PC-9 (cell line): ENCODE measurements around the gene TOR1B.

ENCODE experiments used
- EZH2 ChIP-seq: fragments of 200-600 bp; sonication (generic); IDR thresholded peaks from 2 replicates; pipeline ENCODE4 v1.8.0; 2017; ENCODE audit warnings: antibody characterized with exemption, low read depth
- TF ChIP-seq, protein P1 (sequence below): fragments of 200-600 bp; sonication (generic); conservative IDR thresholded peaks from 2 replicates; pipeline ENCODE4 v1.6.1; 2017; ENCODE audit warnings: mixed run types, antibody characterized with exemption, mild to moderate bottlenecking, moderate library complexity

DNA sequence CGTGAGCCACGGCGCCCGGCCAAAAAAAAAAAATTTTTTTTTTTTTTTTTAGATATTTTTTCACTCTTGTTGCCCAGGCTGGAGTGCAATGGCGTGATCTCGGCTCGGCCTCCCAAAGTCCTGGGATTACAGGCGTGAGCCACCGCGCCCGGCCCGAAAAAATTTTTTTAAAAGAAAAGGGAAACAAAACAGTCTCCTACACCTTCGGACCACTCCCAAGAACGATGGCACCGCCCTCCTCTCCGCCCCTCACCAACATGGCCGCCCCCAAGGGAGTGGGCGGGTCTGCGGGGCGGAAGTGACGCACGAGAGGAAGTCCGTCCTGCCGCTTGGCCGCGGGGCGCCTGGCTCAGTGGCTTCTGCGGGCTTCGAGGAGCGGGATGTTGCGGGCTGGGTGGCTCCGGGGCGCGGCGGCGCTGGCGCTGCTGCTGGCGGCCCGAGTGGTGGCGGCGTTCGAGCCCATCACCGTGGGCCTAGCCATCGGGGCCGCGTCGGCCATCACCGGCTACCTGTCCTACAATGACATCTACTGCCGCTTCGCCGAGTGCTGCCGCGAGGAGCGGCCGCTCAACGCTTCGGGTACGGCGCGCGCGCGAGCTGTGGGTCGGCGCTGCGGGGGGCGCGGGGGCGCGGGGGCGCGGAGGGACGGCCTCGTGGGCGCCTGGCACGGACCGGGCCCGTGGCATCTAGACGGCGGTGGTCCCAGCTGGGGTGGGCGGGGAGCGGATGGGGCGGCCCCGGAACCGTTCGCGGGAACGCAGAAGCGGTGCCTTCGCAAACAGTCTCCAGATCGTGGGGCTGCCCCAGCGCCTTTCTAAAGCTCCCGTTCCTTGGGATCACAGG, at the start of gene TOR1B:
- TF ChIP-seq, protein P1, sequence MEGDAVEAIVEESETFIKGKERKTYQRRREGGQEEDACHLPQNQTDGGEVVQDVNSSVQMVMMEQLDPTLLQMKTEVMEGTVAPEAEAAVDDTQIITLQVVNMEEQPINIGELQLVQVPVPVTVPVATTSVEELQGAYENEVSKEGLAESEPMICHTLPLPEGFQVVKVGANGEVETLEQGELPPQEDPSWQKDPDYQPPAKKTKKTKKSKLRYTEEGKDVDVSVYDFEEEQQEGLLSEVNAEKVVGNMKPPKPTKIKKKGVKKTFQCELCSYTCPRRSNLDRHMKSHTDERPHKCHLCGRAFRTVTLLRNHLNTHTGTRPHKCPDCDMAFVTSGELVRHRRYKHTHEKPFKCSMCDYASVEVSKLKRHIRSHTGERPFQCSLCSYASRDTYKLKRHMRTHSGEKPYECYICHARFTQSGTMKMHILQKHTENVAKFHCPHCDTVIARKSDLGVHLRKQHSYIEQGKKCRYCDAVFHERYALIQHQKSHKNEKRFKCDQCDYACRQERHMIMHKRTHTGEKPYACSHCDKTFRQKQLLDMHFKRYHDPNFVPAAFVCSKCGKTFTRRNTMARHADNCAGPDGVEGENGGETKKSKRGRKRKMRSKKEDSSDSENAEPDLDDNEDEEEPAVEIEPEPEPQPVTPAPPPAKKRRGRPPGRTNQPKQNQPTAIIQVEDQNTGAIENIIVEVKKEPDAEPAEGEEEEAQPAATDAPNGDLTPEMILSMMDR: no peak
- TF ChIP-seq EZH2: no peak
